ENCODE data around the gene DUOX1. TPM values are rescaled to one million over a fixed set of nuclear protein-coding genes. Genes with fewer than 3 reads are reported as not detected.

DUOX1 gene
- total and polyA plus RNA-seq, 2 donors (not counting 3 experiments of a cell fraction or from before 2014, with no cell fraction given) = not detected

DNA sequence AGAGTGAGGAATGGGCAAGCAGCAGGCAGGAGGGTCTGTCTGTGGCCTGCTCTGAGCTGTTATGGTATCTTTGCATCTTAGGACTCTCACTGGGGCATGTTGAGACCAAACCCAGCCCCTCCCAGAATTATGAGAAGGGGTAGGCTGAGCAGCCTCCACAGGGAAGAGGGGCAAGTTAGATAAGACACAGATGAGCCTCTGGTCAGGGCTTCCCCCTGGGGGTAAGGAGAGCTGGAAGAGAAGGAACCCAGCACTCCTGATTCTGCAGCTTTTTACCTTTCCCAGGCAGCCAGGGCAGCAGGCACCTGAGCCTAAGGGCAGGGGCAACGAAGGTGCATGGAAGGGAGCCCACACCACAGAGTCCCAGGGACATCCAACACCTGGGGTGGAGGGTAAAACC lies 19.3 kb downstream of the DUOX1 start:
- H2AFZ ChIP-seq (ENCODE audit: low read depth, low read length) = no peak overlapping the region
- FAIRE-seq = no peak

More for the DNA sequence above, 19.3 kb downstream of the DUOX1 start:
- no peak overlapping the region for H3K4me3 ChIP-seq (replicated peaks in 1 of 3; ENCODE audit: insufficient read depth in 1 of 3, low read depth in 1 of 3, low read length in 3 of 3)
- dilution Hi-C loops (cut with MboI; ENCODE audit: extremely low pct_ligation_motif_present, low sequenced_read_pairs) = no loop called here
- no peak overlapping the region for H3K9ac ChIP-seq (replicated peaks; ENCODE audit: extremely low read depth, insufficient read depth, low read length)
- ChIA-PET POLR2A (no interaction called here), CTCF (interaction anchor here (1.0 to 1.8 kb wide), 3 partner anchors 14 to 255 kb away, joined by 3 to 8 read pairs (median 6); no protein-coding TSS in a partner anchor)
- H3K27me3 ChIP-seq (ENCODE audit: control insufficient read depth in 2 of 2, insufficient read depth in 2 of 2, low read length in 2 of 2) = no peaks in the 10 kb centered on the region
- no peaks in the 10 kb centered on the region for H3K9me1 ChIP-seq (replicated peaks; ENCODE audit: control insufficient read depth, extremely low read depth, insufficient read depth, low read length)
- H3K36me3 ChIP-seq (ENCODE audit: control insufficient read depth in 2 of 2, extremely low read depth in 1 of 2, insufficient read depth in 2 of 2, low read length in 2 of 2) = no peaks in the 10 kb centered on the region
- BruUV-seq (replicated peaks) = no TSS peak
- no peak overlapping the region for H3K4me2 ChIP-seq (ENCODE audit: insufficient read depth, low read length)
- TF ChIP-seq FOS (IDR thresholded peaks at IDR 0.05; ENCODE audit: borderline replicate concordance, insufficient read depth, low read length) (no peak), MYC (IDR thresholded peaks at IDR 0.05; ENCODE audit: low read depth, low read length) (no peak), JUN (IDR thresholded peaks at IDR 0.05; ENCODE audit: borderline replicate concordance, insufficient read depth, insufficient read length, low read depth) (no peak), GATA2 (IDR thresholded peaks at IDR 0.05; ENCODE audit: insufficient read depth, insufficient read length, low read depth, low read length) (no peak), POLR2A (IDR thresholded peaks at IDR 0.05; ENCODE audit: low read depth, low read length) (no peak), EZH2 (IDR thresholded peaks at IDR 0.05; ENCODE audit: borderline replicate concordance, low read depth, low read length, severe bottlenecking) (no peak), POLR2AphosphoS5 (IDR thresholded peaks at IDR 0.05; ENCODE audit: insufficient read depth, low read depth, low read length) (no peak)
- TF ChIP-seq, protein P1, sequence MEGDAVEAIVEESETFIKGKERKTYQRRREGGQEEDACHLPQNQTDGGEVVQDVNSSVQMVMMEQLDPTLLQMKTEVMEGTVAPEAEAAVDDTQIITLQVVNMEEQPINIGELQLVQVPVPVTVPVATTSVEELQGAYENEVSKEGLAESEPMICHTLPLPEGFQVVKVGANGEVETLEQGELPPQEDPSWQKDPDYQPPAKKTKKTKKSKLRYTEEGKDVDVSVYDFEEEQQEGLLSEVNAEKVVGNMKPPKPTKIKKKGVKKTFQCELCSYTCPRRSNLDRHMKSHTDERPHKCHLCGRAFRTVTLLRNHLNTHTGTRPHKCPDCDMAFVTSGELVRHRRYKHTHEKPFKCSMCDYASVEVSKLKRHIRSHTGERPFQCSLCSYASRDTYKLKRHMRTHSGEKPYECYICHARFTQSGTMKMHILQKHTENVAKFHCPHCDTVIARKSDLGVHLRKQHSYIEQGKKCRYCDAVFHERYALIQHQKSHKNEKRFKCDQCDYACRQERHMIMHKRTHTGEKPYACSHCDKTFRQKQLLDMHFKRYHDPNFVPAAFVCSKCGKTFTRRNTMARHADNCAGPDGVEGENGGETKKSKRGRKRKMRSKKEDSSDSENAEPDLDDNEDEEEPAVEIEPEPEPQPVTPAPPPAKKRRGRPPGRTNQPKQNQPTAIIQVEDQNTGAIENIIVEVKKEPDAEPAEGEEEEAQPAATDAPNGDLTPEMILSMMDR (IDR thresholded peaks at IDR 0.05; ENCODE audit: extremely low read depth in 1 of 2, insufficient read depth in 1 of 2, low read depth in 1 of 2, low read length in 2 of 2) = no peak
- TF ChIP-seq, protein P2, sequence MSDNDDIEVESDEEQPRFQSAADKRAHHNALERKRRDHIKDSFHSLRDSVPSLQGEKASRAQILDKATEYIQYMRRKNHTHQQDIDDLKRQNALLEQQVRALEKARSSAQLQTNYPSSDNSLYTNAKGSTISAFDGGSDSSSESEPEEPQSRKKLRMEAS (IDR thresholded peaks at IDR 0.05; ENCODE audit: insufficient read depth, insufficient read length) = no peak
- no peak for DNase-seq (ENCODE audit: low read depth, low spot score)
- no peaks in the 10 kb centered on the region for H4K20me1 ChIP-seq (replicated peaks; ENCODE audit: control insufficient read depth, extremely low read depth, insufficient read depth, low read length)
- H3K27ac ChIP-seq (ENCODE audit: insufficient read depth, low read depth, low read length) = no peak overlapping the region
- no peaks in the 10 kb centered on the region for H3K9me3 ChIP-seq (replicated peaks; ENCODE audit: control insufficient read depth, insufficient read depth, low read length)
- H3K79me2 ChIP-seq (ENCODE audit: control insufficient read depth, insufficient read depth, low read length) = no peaks in the 10 kb centered on the region
- no peaks in the 10 kb centered on the region for H3K4me1 ChIP-seq (ENCODE audit: control insufficient read depth, extremely low read depth, insufficient read depth, low read length)
- intact Hi-C loops (cut with micrococcal nuclease) = no loop called here
